GM21786 (cell line): ENCODE data around the gene KATNA1.
"Not testable (repeated sequence)": the region's sequence is repeated elsewhere in the genome, so short reads cannot be mapped to it uniquely, and the experiment has no call there.

Experiments
- ATAC-seq: cut with Tn5 transposase; IDR thresholded peaks from one replicate; pipeline ENCODE4 v1.9.1; 2021; ENCODE audit not compliant: unreplicated experiment

Gene KATNA1

DNA sequence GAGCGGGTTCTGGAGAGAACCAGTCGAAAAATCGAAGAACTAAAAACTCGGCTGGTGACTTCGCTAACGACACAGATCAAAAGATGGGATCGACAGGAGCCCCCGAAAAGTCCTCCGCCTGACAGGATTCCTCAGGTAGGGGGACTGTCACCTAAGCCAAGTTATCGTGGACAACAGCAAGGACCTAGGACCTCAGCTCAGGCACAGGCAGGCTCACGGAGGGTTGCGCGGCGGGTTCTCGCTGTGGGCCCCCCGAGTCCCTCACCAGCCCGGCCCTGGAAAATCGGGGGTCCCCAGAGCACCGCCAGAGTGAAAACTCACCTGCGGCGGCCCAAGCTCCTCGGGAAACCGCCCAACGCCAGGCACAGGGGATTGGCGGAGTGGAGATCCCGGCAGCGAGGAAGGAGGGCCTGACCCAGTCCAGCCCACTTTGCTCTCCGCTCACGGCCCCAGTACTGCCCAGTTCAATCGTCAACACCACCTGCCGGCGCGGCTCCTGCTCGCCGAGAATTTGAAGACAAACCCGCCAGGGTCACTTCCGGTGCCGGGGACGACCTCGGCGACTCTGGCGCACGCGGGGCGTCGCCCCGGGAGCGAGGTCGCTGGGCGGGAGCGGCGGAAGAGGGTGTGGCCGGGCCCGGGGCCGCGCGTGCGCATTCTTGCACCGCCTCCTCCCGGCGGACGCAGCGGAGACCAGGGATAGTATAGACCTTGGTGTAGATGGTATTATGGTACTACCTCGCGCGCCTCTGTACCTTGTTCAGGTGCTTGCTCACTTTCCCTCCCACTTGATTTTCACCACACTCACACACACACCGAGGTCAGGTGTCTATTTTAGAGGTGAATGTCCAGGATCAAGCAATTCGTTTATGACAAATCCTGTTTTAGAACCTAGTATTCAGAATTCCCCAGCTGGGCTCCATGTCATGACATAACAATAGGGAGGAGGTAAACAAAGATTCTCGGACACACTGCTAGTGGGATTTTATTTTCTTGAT lies at the start of gene KATNA1:
TSS of gene KATNA1 (minus strand) at position 567 of the 998 bp plus-strand sequence. CDS start 10,167 bp downstream, outside the sequence.
- peak; percentile 93 for ATAC-seq

DNA sequence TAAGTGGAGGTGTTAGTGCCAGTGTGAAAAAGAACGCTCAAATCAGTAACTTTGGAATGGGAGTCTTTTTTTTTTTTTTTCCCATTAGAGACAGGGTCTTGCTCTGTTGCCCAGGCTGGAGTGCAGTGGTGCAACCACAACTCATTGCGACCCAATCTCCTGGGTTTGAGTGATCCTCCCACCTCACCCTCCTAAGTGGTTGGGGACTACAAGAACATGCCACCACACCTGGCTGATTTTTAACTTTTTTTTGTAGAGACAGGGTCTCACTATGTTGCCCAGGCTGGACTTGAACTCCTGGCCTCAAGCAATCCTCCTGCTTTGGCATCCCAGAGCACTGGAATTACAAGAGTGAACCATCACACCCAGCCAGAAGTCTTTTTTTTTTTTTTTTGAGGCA lies 49.7 kb upstream of the KATNA1 start:
- ATAC-seq, result no peak

DNA sequence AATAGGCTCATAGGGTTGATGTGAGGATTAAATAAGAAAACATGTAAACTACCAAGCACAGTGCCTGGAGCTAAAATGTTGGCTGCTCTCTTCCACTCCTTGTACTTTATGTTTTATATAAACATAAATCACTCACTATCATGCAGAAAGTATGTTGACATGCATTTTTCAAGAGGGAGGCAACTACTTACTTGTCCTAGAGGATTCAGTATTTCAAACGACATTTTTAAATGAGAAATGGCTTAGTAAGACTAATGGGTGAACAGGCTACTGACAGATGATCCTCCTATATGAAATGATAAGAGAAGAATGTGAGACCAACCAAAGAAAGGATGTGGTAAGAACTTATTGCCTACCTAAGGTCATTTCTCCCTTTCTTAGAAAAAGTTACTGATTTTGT lies 48.4 kb upstream of the KATNA1 start:
- ATAC-seq, result no peak

DNA sequence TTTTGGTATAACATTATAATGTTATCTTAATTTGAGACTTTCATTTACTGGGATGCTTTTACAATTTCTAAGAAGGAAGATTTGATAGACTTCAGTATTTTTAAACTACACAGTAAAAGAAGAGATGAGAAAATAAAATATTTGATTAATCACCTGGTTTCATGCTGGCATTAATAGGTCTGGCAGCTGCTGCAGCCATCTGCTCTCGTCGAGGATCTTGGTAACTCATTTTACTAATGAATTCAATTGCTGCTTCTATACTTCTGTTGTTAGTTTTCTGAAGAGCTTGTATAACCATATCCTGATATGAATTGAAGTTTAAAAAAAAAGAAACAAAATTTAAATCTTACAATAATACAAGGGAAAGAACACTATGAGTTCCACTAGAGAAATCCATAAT lies 46.4 kb upstream of the KATNA1 start:
- ATAC-seq, result no peak

DNA sequence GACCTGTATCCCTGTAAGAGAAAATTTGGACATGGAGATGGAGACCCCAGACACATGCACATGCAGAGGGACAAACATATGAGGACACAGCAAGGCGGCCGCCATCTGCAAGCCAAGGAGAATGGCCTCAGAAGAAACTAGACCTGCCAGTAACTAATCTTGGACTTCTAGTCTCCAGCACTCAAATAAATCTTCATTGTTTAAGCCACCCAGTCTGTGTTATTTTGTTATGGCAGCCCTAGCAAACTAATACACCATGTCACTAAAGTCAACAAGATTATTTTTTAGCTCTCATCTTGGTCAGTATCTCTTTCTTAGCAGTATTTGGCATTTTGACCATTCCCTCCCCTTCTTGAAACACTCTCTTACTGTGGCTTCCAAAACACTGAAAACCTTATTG lies 42.7 kb upstream of the KATNA1 start:
- ATAC-seq, result no peak

DNA sequence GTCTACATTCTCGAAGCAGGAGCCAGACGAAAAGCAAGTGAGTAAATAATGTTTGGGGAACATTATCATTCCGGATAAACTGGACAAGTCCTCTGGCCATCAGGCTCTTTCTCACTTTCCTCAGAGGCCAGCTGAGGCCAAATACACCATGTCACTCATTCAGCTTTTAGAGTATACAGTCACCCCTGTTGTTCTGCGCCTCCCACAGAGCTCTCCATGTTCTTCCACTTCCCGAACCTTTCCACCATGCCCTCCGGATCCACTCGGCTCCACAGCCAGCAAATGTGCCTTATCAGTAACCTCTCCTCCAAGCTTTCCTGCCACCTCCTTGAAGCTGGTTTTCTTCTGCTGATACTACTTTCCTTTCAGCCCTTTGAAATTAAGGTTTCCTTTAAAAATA lies 37.7 kb upstream of the KATNA1 start:
- ATAC-seq, result no peak

DNA sequence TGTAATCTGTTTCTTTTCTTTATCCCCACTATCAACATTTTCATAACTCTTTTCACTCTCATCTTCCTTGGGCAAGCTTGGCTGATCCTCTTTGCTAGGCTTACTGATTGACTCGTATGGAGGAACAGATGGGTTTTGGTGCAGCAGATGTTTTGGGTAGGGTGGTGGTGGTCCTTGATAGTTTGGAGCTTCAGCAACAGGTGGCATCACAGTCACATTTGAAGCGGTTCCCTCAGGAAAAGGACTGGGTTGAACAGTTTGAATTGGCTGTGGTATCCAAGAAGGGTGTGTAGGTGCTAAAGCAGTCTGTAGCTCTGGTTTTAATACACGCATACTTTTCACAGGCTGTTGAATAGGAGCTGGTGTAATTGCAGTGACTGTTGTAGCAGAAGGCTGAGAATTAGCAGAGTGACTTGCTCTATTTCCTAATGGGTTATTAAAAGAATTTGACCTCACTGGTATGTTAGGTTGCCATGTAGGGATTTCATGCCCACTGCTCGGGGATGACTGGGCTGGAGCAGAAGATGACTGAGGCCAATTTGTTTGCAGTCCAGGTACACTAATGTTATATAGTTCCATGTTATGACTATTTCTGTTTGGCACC lies 34.8 kb upstream of the KATNA1 start:
- no peak for ATAC-seq

DNA sequence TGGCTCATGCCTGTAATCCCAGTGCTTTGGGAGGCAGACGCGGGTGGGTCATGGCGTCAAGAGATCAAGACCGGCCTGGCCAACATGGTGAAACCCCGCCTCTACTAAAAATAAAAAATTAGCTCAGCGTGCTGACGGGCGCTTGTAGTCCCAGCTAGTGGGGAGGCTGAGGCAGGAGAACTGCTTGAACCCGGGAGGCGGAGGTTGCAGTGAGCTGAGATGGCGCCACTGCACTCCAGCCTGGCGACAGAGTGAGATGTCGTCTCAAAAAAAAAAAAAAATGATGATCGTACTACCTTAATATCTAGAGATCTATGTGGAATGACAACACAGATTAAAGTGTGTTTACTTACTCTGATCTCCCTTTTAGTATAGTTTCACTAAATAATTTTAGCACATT lies 33.3 kb upstream of the KATNA1 start:
- not testable (repeated sequence) for ATAC-seq

DNA sequence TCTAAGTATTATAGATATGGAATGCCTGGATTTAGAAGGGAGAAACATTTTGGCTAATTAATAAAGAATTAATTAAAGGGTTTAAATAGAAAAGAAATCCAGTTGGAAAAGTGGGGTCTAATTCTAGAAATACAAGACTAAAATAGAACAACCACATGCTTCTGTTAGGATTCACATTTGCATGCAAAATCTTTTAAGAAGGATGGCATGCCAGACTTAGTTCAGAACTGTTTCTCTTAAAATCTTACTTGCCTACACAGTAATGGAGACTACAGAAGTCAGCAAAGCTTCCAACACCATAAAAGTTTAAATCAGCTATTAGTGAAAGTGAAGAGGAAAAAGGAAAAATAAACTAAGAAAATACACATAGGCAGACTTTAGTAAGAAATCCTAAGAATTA lies 32.7 kb upstream of the KATNA1 start:
- ATAC-seq, result no peak

DNA sequence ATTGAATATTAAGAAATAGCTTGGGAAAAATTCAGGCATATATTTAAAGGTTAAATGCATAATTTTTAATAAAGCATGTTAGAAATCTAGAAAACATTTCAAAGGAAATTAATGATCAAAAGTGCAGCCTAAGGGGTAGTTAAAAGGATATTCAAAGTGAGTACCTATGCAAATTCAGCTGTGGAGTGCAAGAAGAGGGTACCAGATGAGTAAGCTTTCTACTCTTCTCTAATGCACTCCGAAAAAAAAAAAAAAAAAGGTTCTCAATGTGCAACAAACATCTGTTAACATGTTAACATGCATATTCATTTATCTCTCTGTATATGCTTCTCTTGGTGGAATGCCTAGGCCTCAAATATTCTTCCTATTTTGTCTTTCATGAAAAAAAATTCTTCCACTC lies 32.0 kb upstream of the KATNA1 start:
- ATAC-seq, result no peak

DNA sequence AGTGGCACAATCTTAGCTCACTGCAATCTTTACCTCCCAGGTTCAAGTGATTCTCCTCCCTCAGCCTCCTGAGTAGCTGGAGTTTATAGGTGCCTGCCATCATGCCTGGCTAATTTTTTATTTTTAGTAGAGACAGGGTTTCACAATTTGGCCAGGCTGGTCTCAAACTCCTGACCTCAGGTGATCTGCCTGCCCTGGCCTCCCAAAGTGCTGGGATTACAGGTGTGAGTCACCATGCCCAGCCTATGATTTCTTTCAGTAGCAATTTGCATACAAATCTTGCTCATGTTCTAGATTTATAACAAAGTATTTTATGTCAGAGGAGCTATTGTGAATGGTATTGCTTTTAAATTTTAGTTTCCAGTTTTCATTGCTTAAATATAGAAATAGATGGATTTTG lies 23.8 kb upstream of the KATNA1 start:
- ATAC-seq, result not testable (repeated sequence)

DNA sequence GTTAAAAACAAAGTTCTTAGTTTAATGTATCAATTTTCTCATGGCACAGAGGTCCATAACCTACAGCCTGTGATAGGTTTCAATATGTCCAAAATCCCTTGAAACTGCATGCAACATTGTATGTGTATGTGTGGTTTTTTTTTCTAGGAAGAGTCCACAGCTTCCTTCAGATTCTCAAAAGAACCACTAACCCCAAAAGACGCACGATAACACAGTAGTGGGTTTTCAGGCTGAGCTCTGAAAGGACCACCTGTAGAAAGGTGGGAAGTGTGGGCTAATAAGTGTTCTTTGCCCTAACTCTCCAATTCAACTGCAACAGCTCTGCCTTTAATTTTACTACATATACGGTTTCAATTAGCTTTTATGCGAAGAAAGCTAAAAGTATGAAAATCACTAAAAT lies 11.5 kb upstream of the KATNA1 start:
- ATAC-seq, result no peak

DNA sequence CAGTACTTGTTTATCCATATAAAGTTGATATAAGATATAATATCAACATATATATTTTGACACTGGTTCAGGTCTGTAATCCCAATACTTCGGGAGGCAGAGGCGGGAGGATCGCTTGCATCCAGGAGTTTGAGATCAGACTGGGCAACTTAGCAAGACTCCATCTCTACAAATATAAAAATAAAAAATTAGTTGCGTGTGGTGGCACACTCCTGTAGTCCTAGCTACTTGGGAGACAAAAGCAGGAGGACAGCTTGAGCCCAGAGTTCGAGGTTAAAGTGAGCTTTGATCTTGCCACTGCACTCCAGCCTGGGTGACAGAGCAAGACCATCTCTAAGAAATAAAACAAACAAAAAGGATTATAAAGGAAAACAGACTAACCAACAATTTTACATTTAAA lies 8.9 kb upstream of the KATNA1 start:
- no peak for ATAC-seq

DNA sequence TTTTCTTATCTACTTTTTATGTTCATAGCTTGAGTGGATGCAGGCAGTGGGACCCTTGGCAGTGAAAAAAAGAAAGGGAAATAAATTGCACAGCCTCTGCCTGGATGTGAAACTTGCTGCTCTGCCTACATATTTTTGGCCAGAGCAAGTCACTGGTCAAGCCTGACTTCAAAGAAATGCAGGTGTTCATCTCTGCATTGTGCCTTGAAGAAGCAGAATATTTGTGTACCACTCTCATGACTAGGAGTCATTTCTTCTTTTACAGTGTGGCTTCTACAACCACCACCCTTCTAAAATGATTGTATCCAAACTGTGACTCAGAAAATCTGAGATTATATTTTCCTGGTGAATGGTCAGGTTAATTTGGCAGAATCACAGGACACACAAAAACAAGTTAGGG lies 2.5 kb upstream of the KATNA1 start:
- no peak for ATAC-seq

DNA sequence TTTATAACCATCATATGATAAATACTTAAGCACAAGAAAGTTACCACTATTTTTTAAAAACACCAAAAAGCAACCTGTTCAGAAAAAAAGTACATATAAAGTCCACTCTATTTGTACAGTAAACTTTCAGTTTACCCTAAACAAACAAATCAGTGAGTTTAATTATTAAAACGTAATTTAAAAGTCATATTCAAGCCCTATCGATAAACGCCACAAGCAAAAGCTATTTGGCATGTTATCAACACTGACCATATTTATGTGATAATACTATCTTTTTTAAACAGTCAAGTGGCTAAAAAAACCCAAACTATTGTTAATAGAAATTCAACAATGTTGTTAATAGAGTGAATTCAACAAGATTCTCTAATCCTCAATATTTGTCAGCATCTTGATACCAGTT lies 1.9 kb downstream of the KATNA1 start:
- no peak for ATAC-seq

DNA sequence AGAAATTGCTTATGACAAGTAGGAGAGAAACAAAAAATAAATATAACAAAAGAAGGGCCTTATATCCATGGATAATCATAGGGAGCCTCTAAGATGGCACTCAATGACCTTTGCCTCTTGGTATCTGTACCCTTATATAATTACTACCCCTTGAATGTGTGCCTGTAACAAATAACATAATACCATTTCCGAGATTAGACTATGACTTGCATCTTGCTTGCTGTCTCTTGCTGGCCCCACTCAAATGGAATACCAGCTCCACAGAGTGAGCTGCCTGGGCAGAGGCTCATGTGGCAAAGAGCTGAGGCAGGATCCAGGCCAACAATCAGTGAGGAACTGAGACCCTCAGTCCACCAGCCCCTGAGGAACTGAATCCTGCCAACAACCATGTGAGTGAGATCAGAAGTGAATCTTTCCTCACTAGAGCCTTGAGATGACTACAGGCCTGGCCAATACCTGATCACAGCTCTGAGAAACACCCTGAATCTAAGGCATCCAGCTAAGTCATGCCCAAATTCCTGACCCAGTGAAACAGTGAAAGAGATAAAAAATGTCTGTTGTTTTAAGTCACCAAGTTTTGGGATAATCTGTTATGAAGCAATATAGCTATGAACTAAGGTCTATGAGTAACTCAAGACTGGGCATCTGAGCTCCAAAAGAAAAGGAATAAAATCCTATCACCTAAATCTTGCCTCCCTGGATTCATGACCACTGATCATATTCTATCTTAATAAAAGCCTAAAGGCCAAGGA lies 5.5 kb downstream of the KATNA1 start:
- no peak for ATAC-seq

DNA sequence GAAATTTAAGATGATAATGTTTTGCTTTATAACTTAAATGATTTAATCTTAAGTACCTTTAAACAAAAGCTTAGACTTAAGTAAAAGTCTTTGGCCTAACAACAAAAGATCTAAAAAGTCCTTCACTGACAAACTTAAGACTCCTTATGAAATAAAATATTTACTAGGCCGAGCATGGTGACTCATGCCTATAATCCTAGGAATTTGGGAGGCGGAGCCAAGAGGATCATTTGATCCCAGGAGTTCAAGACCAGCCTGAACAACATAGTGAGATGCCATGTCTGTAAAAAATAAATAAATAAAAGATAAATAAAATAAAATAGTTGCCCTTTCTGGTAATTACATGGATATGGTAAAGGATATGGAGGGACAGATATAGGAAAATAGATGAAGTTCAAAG lies 12.4 kb downstream of the KATNA1 start:
- ATAC-seq, result no peak

DNA sequence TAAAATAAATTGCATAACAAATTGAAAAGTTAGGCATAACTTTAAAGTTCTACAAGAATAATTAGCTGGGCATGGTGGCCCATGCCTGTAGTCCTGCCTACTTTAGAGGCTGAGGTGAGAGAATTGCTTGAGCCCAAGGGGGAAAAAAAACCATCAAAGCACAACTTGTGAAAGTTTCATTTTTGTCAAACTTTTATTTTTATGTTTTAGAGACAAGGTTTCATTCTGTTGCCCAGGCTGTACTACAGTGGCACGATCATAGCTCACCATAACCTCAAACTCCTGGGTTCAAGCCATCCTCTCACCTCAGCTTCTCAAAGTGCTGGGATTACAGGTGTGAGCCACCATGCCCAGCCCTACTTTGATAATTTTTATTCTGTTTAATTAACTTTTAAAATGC lies 14.2 kb downstream of the KATNA1 start:
- ATAC-seq, result no peak

DNA sequence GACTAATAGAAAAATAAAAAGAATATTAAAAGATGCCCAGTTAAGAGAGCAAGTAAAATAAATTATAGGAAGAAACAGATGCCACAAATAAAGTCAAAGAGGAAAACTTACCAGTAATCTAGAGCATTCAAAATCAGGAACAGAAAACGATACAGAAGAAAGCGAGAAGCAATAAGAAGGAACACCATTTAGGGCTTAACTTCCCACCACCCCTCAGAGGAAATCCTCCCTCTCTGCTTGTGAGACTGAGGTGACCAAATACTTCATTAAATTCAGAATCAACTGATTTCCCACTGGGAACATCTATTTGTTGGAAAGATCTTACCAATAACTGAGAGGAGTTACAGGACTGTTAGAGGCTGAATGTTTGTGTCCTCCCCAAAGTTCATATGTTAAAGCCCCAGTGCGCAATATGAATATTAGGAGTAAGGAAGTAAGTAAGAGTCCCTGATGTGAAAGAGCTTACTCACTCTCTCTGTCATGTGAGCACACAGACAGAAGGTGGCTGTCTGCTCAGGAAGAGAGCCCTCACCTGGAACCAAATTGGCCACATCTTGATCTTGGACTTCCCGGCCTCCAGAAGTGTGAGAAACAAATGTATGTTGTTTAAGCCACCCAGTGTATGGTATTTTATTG lies 19.5 kb downstream of the KATNA1 start:
- peak; percentile 80 for ATAC-seq

DNA sequence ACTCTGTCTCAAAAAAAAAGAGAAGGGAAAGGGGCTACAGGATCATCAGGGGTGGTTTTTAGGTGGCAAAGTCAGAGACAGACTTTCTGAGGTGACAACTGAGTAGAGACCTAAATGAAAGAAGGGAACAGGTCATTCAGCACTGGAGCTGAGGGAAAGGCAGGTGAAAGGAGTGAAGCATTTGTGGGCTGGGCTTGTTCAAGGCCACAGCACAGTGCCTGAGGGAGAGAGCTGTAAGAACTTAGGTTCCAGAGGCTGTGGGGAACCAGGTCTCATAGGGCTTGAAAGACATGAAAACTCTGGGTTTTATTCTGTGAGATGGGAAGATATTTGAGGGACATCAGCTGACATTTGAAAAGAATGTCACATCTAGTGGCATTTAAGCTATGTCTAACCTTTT lies 20.8 kb downstream of the KATNA1 start:
- ATAC-seq, result no peak

DNA sequence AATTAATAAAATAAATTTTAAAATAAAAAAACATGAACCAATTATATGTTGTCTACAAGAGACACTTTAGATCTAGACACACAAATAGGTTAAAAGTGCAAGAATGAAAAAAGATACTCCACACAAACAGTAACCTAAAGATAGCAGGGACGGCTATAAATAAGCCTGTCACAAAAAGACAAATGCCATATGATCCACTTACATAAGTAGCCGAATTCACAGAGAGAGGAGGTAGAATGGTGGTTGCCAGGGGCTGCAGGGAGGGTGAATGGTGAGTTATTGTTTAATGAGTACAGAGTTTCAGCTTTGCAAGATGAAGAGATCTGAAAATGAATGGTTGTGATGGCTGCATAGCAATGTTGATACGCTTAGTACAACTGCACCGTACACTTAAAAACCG lies 32.7 kb downstream of the KATNA1 start:
- ATAC-seq, result no peak
